HG03432 (cell line): ENCODE measurements around the gene UCHL5.
A peak's percentile ranks its signal among the peaks of the same experiment; 100 is the strongest.

ENCODE experiments used
- ATAC-seq: cut with Tn5 transposase; IDR thresholded peaks from one replicate; pipeline ENCODE4 v1.9.1; 2021; ENCODE audit warnings: mild to moderate bottlenecking, moderate library complexity; ENCODE audit not compliant: unreplicated experiment

UCHL5 gene

DNA sequence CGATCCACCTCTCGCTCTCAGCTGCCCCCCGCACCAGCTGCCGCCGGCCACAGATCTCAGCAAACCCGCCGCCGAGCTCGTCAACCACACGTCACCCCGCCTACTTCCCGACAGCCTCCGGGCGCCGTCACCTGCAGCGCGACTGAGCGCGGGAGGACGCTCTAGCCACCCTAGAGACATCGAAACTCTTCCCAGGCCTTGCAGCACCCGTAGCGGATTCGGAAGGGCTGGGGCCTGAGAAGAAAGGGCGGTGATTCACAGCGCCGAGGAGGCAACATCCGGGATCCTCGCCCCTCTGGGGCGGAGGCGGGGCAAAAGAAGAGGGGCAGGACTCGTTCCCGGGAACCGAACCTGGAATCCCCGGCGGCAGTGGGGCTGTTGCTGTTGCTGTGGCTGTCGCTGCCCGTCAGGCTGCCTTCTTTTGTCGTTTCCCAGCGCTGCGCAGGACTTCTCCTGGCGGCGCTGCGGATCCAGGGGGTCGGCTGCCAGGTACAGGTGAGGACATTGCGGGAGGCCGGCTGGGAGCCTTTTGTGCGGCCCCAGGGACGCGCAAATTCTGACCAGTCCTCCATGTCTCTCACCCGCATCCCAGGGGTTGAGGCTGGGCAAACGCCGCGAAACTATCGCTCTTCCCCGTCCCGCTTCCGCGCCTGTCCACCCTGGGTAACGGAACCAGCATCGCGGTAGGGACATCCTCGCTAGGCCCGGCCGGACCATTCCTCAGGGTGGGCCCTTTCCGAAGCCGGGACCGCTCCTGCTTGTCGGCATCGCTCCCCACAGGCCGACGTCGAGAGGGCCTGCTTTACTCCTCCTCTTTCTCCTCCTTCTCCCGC is at the start of gene UCHL5, which contains the start of gene RO60:
Gene UCHL5 (minus strand): TSS at position 79 of the 833 bp plus-strand sequence. CDS start 100 bp downstream, outside the sequence.
Gene RO60 (plus strand): TSS at position 331 of the 833 bp plus-strand sequence. CDS start 9,443 bp downstream, outside the sequence.
- ATAC-seq = peak; percentile 95

- no peak for ATAC-seq
These were observed 49.3 kb upstream of the UCHL5 start for GRCh38 chr1:193108471-193108870.

GRCh38 chr1:193105821-193106177 is 46.6 kb upstream of the UCHL5 start:
- ATAC-seq = no peak

- ATAC-seq = peak; percentile 95
These were observed 46.0 kb upstream of the UCHL5 start, which contains the start of gene GLRX2 for GRCh38 chr1:193104907-193105820. GLRX2 (minus strand) TSS chr1:193105414; CDS start chr1:193105382, 32 bp downstream.

- ATAC-seq = peak; percentile 33
These were observed 45.3 kb upstream of the UCHL5 start for GRCh38 chr1:193104502-193104906.

- no peak for ATAC-seq
These were observed 44.8 kb upstream of the UCHL5 start for GRCh38 chr1:193103759-193104501.

DNA sequence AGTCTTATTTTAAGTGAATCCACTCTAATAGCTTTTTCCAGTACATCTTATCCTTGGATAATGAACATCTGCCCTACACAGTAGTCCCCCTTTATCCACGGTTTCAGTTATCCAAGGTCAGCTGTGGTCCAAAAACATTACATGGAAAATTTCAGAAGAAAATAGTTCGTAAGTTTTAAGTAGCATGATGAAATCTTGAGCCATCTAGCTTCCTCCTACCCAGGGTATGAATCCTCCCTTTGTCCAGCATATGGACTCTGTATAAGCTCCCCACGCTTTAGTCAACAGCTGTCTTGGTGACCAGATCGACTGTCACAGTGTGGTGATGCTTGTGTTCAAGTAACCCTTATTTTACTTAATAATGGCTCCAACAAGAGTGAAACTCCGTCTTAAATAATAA is 43.5 kb upstream of the UCHL5 start:
- no peak for ATAC-seq

DNA sequence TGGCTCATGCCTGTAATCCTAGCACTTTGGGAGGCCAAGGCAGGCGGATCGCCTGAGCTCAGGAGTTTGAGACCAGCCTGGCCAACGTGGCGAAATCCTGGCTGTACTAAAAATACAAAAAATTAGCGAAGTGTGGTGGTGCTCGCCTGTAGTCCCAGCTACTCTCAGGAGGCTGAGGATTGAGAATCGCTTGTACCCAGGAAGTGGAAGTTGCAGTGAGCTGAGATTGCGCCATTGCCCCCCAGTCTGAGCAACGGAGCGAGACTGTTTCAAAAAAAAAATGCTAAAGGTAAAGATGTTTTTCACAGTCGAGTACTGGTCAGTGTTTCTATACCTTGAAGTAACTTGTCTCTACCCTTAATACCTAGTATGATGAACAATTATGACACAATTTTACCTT is 35.0 kb upstream of the UCHL5 start:
- ATAC-seq = no peak

DNA sequence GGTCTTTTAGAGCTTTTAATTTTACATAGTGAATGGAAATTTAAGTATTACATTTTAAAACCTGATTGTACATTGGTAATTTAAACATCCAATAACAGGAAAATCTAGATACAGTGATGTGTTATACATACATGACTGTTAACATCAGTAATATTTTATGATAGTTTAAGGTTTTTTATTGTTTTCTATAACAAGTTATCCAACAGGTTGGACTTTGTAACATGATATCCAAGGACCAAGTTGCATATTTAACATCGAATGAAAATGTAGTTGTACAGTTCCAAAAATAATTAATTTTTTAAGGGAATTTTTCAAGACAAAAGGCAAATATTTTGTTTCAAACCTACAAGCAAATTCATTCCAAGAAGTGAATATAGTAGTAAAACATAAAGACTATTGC is 31.7 kb upstream of the UCHL5 start:
- no peak for ATAC-seq

DNA sequence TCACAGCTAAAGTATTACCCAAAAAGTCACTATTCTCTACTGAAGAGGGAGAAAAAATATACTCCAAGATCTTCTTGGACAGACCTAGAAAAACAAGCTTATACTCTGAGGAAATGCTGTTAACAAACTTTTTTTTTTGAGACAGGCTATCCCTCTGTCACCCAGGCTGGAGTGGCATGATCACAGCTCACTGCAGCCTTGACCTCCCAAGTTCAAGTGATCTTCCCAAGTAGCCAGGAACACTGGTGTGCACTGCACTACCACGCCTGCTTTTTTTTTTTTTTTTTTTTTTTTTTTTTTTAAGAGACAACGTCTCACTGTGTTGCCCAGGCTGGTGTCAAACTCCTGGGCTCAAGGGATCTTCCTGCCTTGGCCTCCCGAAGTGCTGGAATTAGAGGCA is 28.7 kb upstream of the UCHL5 start:
- no peak for ATAC-seq

GRCh38 chr1:193086342-193086741 is 27.2 kb upstream of the UCHL5 start:
- no peak for ATAC-seq

- ATAC-seq = no peak
These were observed 26.1 kb upstream of the UCHL5 start for GRCh38 chr1:193085263-193085662.

GRCh38 chr1:193083365-193084088 is 24.4 kb upstream of the UCHL5 start:
- ATAC-seq = peak; percentile 94

GRCh38 chr1:193079187-193079586 is 20.0 kb upstream of the UCHL5 start:
- no peak for ATAC-seq

GRCh38 chr1:193077991-193078390 is 18.8 kb upstream of the UCHL5 start:
- ATAC-seq = no peak

- ATAC-seq = peak; percentile 64
These were observed 11.8 kb upstream of the UCHL5 start for GRCh38 chr1:193070942-193071341.

DNA sequence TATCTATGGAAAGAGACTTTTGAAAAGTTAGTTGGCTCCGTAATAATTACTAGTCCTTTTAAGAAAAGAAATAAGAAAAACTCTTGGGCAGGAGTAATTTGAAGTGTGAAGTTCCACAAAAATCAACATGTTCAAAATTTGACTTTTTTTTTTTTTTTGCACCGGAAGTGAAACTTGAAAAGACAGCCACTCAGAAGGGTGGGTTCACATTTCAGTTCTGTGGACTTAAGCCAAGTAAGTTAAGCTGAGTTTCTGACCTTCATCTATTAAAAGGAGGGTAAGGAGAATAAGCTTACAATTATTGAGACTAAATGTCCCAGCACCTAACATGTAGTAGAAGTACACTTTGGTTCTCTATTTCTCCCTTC is 11.2 kb upstream of the UCHL5 start:
- peak; percentile 53 for ATAC-seq

DNA sequence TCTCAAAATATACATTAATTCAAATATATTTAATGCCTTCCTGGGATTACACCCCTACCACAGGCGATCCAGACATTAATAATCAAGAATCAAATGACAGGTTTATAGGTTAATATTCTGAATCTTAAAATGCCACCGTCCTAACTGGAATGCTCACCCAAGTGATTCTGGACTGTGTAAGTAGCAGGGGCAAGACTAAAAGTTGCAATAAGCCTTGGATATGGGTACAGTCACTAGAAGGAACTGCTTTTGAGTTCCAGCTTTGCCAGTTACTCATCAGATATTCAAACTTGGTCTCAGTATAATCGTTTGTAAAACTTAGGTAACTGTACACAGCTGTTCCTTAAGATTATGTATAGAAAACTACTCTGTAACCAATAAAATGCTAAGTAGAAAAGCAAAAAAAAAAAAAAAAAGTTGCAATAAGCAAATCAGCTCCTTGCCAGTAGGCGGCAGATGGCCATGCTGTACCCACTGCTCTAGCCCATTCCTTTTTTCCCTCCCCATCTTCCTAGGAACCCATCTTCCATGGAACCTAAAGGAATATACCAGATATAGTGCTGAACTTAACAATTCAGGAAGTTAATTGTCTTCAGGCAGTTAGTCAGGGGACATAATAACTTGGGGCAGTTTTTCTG is 10.7 kb upstream of the UCHL5 start:
- ATAC-seq = peak; percentile 45

DNA sequence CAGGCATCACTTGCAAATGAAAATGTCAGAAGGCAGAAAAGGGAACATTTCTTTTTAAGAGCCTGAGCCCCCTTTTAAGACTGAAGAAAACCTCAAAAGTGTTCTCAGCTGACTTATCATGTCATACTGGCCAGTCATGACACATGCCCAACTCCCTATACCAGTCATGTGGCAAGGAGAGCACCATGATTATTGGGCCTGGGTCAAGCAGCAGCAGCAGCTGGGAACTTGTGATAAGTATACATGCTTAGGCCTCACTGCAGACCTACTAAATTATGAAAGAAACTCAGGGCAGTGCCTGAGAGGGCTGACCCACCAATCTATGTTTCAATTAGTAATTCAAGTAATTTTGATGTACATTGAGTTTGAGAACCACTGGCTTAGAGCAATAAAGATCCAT is 8.9 kb upstream of the UCHL5 start:
- ATAC-seq = no peak

GRCh38 chr1:193066606-193067005 is 7.4 kb upstream of the UCHL5 start:
- no peak for ATAC-seq
